ENCODE measurements around the gene SLC7A7. TPM values are rescaled to one million over a fixed set of nuclear protein-coding genes. Genes with fewer than 3 reads are reported as not detected.
"Not testable (repeated sequence)": the region's sequence is repeated elsewhere in the genome, so short reads cannot be mapped to it uniquely, and the experiment has no call there.

SLC7A7 gene
- total RNA-seq (1 to 10 TPM in 1 of 2 donors, under 1 TPM in 1; 0.55 to 3.1 TPM), total RNA-seq (0.12 to 0.15 reads per million in 2 donors)

GRCh38 chr14:22814941-22815713 is at the start of gene SLC7A7:
Gene SLC7A7, minus strand, starts transcription at chr14:22815435. Its CDS starts 2,037 bp downstream, at chr14:22813398.
- peak within 1 kb of the TSS; percentile 52 for H3K4me3 Mint-ChIP-seq
- H3K4me1 Mint-ChIP-seq: peaks cover 11% of the 10 kb centered on the region
- H3K36me3 Mint-ChIP-seq (ENCODE audit: low read depth): no peaks in the 10 kb centered on the region
- H3K27ac Mint-ChIP-seq: no peak within 1 kb of the TSS
- no peaks in the 10 kb centered on the region for H3K27me3 Mint-ChIP-seq
- H3K9me3 ChIP-seq (ENCODE audit: control insufficient read depth, low read length, poor library complexity, severe bottlenecking): no peaks in the 10 kb centered on the region
- no peak for DNase-seq
- no peak for ATAC-seq

- no peaks in the 10 kb centered on the region for H3K36me3 Mint-ChIP-seq (ENCODE audit: low read depth)
- H3K27me3 Mint-ChIP-seq: no peaks in the 10 kb centered on the region
- H3K27ac Mint-ChIP-seq: no peak overlapping the region
- no peak for DNase-seq
- no peak for ATAC-seq
- H3K4me1 Mint-ChIP-seq: peaks cover 10% of the 10 kb centered on the region
- no peaks in the 10 kb centered on the region for H3K9me3 ChIP-seq (ENCODE audit: control insufficient read depth, low read length, poor library complexity, severe bottlenecking)
- no peak overlapping the region for H3K4me3 Mint-ChIP-seq
Observed at GRCh38 chr14:22864979-22865378, 49.7 kb upstream of the SLC7A7 start.

DNA sequence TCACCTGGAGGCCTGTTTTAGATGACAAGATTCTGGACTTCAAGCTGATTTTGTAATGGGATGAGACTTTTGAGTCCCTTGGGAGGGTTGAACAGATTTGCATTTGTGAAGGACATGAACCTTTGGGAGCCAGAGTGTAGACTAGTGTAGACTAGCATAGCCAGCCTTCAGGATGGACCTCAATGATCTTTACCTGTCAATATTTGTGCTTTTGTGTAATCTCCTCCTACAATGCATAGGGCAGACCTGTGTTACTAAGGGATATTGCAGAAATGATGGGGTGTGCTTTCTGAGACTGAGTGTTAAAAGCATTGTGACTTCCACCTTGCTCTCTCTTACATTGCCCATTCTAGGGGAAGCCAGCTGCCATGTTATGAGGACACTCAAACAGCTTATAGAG is 46.4 kb upstream of the SLC7A7 start:
- H3K36me3 Mint-ChIP-seq (ENCODE audit: low read depth): no peaks in the 10 kb centered on the region
- H3K27ac Mint-ChIP-seq: no peak overlapping the region
- ATAC-seq: no peak
- no peak overlapping the region for H3K4me3 Mint-ChIP-seq
- no peaks in the 10 kb centered on the region for H3K9me3 ChIP-seq (ENCODE audit: control insufficient read depth, low read length, poor library complexity, severe bottlenecking)
- no peaks in the 10 kb centered on the region for H3K27me3 Mint-ChIP-seq
- no peak for DNase-seq
- peaks cover 15% of the 10 kb centered on the region for H3K4me1 Mint-ChIP-seq

GRCh38 chr14:22860377-22860776 is 45.1 kb upstream of the SLC7A7 start:
- peaks cover 13% of the 10 kb centered on the region for H3K4me1 Mint-ChIP-seq
- H3K27ac Mint-ChIP-seq; H3K36me3 Mint-ChIP-seq (ENCODE audit: low read depth); H3K9me3 ChIP-seq (ENCODE audit: control insufficient read depth, low read length, poor library complexity, severe bottlenecking); ATAC-seq; DNase-seq; H3K27me3 Mint-ChIP-seq; H3K4me3 Mint-ChIP-seq: not testable (repeated sequence)

DNA sequence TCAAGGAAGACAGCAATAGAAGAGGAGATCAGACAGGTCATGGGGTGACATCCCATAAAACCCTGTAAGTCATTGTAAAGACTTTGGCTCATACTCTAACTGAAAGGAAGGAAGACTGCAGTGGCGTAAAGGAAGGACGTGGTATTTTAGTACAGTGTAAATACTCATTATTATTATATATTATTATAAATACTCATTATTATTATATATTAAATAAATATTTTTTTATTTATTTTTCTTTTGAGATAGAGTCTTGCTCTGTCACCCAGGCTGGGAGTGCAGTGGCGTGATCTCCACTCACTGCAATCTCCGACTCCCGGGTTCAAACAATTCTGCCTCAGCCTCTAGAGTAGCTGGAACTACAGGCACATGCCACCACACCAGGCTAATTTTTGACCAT is 41.2 kb upstream of the SLC7A7 start:
- Mint-ChIP-seq H3K4me1 (peaks cover 12% of the 10 kb centered on the region), H3K27me3 (peaks cover 6% of the 10 kb centered on the region), H3K36me3 (ENCODE audit: low read depth) (peaks cover 3% of the 10 kb centered on the region), H3K27ac (no peak overlapping the region), H3K4me3 (no peak overlapping the region)
- no peak for DNase-seq
- ATAC-seq: no peak
- no peaks in the 10 kb centered on the region for H3K9me3 ChIP-seq (ENCODE audit: control insufficient read depth, low read length, poor library complexity, severe bottlenecking)

GRCh38 chr14:22854963-22855724 is 39.9 kb upstream of the SLC7A7 start:
- Mint-ChIP-seq H3K4me3 (peak overlapping the region; percentile 15), H3K27ac (no peak overlapping the region), H3K27me3 (peaks cover 6% of the 10 kb centered on the region), H3K4me1 (peaks cover 14% of the 10 kb centered on the region), H3K36me3 (ENCODE audit: low read depth) (peaks cover 3% of the 10 kb centered on the region)
- ATAC-seq (no peak), DNase-seq (no peak)
- no peaks in the 10 kb centered on the region for H3K9me3 ChIP-seq (ENCODE audit: control insufficient read depth, low read length, poor library complexity, severe bottlenecking)

GRCh38 chr14:22854296-22854695 is 39.1 kb upstream of the SLC7A7 start:
- not testable (repeated sequence) for H3K9me3 ChIP-seq (ENCODE audit: control insufficient read depth, low read length, poor library complexity, severe bottlenecking); H3K36me3 Mint-ChIP-seq (ENCODE audit: low read depth); H3K27me3 Mint-ChIP-seq; H3K4me3 Mint-ChIP-seq; DNase-seq; H3K27ac Mint-ChIP-seq; ATAC-seq
- H3K4me1 Mint-ChIP-seq: peaks cover 14% of the 10 kb centered on the region

DNA sequence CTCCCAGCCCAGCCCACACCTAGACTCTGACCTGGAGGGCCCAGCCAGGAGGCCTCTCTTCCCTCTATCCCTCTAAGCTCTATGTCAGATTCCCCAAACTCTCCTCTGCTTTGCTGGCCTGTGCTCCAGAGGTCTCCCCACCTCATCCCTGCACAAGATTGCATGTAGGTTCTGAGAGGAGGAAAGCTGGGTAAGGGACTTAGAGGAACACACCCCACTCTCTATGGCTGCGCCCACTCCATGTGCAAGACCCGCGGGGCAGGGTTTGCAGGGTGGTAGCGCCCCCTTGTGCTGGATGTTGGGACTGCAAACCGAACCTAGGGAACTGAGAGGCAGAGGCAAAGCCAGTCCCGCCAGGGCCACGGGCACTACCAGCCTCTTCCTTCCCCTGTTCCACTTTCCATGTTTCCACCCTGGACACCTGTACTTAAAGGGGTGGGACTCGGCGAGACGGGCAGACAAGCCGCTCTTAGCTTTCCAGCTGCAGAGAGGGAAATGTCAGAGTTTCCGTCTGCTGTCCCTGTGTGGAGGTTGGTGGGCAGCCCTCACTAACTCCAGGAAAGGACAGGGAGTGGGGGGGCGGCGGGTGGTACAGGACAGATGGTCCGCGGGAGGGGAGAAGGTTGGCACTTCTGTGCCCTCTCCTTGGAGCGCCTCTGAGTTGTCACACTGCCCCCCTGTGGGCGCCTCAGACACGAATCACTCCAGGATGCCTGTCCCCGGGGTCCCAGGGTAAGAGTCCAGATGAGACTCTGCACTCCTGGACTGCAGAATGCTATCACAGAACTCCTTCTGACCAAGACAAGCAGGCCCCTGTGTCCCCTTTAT is 37.9 kb upstream of the SLC7A7 start:
- peak overlapping the region; percentile 87 for H3K4me3 Mint-ChIP-seq
- no peaks in the 10 kb centered on the region for H3K9me3 ChIP-seq (ENCODE audit: control insufficient read depth, low read length, poor library complexity, severe bottlenecking)
- H3K27ac Mint-ChIP-seq: peak overlapping the region; percentile 39
- ATAC-seq (peak; percentile 93), DNase-seq (peak; percentile 76 to 94 (median 79))
- H3K27me3 Mint-ChIP-seq: peaks cover 6% of the 10 kb centered on the region
- peaks cover 3% of the 10 kb centered on the region for H3K36me3 Mint-ChIP-seq (ENCODE audit: low read depth)
- peaks cover 9% of the 10 kb centered on the region for H3K4me1 Mint-ChIP-seq

- ATAC-seq: no peak
- H3K4me1 Mint-ChIP-seq: peaks cover 6% of the 10 kb centered on the region
- no peak overlapping the region for H3K27ac Mint-ChIP-seq
Observed at GRCh38 chr14:22852599-22852939, 37.3 kb upstream of the SLC7A7 start.

GRCh38 chr14:22852178-22852577 is 36.9 kb upstream of the SLC7A7 start:
- not testable (repeated sequence) for H3K36me3 Mint-ChIP-seq (ENCODE audit: low read depth); H3K27me3 Mint-ChIP-seq; DNase-seq; H3K4me3 Mint-ChIP-seq; ATAC-seq; H3K4me1 Mint-ChIP-seq; H3K27ac Mint-ChIP-seq; H3K9me3 ChIP-seq (ENCODE audit: control insufficient read depth, low read length, poor library complexity, severe bottlenecking)

More at GRCh38 chr14:22852599-22852939, 37.3 kb upstream of the SLC7A7 start:
- DNase-seq: no peak
- Mint-ChIP-seq H3K27me3 (peaks cover 6% of the 10 kb centered on the region), H3K4me3 (peak overlapping the region; percentile 87), H3K36me3 (ENCODE audit: low read depth) (peaks cover 3% of the 10 kb centered on the region)
- no peaks in the 10 kb centered on the region for H3K9me3 ChIP-seq (ENCODE audit: control insufficient read depth, low read length, poor library complexity, severe bottlenecking)

GRCh38 chr14:22850944-22851764 is 35.9 kb upstream of the SLC7A7 start:
- ATAC-seq (no peak), DNase-seq (no peak)
- Mint-ChIP-seq H3K27ac (no peak overlapping the region), H3K36me3 (ENCODE audit: low read depth) (peaks cover under 1% of the 10 kb centered on the region), H3K4me3 (no peak overlapping the region), H3K4me1 (peaks cover 5% of the 10 kb centered on the region), H3K27me3 (peaks cover 10% of the 10 kb centered on the region)
- H3K9me3 ChIP-seq (ENCODE audit: control insufficient read depth, low read length, poor library complexity, severe bottlenecking): no peaks in the 10 kb centered on the region

- DNase-seq: no peak
- no peaks in the 10 kb centered on the region for H3K9me3 ChIP-seq (ENCODE audit: control insufficient read depth, low read length, poor library complexity, severe bottlenecking)
- peaks cover 23% of the 10 kb centered on the region for H3K27me3 Mint-ChIP-seq
- no peak overlapping the region for H3K4me3 Mint-ChIP-seq
- H3K4me1 Mint-ChIP-seq: peaks cover 5% of the 10 kb centered on the region
- ATAC-seq: no peak
- H3K36me3 Mint-ChIP-seq (ENCODE audit: low read depth): no peaks in the 10 kb centered on the region
- H3K27ac Mint-ChIP-seq: no peak overlapping the region
Observed at GRCh38 chr14:22849212-22849819, 34.1 kb upstream of the SLC7A7 start.
